Fibroblast of lung (primary cell): ENCODE results near the gene SH3BP4.

Experiments used
- EZH2 ChIP-seq: IDR thresholded peaks from 2 replicates; pipeline ENCODE4 v1.5.1; 2012; ENCODE audit warnings: low read length, control low read depth, mild to moderate bottlenecking; ENCODE audit errors: missing control alignments
- TF ChIP-seq, protein P1 (sequence below), 2 donors: IDR thresholded peaks in 1 of 2; conservative IDR thresholded peaks in 1 of 2; 1 replicate in 1 of 2; 2 replicates in 1 of 2; pipeline ENCODE4 v1.5.1; 2011 to 2012; ENCODE audit warnings: low read length in 2 of 2, control low read depth in 1 of 2, inconsistent platforms in 1 of 2, low read depth in 1 of 2, mild to moderate bottlenecking in 1 of 2

DNA sequence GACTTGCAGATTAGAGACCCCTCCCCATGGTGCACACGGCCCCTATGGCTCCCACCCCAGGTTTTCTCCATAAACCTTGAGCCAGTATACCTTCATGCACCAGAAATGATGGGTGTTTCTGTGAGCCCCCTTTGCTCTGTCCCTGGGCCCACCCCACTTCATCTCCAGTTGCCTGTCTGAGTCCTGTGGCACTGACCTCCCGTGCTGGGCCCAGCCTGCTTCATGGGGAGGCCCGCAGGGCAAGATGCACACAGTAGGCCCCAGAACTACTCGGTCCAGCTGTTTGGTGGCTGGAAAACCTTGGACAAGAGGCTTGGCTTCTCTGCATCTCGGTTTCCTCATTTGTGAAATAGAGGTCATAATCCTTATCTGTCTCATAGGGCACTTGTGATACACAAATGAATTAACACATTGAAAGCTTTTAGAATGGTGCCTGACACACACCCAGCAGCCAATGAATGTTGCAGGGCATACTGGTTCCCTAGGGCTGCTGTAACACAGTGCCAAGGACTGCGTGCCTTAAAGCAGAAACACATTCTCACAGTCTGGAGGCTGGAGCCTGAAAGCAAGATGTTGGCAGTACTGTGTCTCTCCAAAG lies 58.4 kb downstream of the SH3BP4 start:
- TF ChIP-seq, protein P1, sequence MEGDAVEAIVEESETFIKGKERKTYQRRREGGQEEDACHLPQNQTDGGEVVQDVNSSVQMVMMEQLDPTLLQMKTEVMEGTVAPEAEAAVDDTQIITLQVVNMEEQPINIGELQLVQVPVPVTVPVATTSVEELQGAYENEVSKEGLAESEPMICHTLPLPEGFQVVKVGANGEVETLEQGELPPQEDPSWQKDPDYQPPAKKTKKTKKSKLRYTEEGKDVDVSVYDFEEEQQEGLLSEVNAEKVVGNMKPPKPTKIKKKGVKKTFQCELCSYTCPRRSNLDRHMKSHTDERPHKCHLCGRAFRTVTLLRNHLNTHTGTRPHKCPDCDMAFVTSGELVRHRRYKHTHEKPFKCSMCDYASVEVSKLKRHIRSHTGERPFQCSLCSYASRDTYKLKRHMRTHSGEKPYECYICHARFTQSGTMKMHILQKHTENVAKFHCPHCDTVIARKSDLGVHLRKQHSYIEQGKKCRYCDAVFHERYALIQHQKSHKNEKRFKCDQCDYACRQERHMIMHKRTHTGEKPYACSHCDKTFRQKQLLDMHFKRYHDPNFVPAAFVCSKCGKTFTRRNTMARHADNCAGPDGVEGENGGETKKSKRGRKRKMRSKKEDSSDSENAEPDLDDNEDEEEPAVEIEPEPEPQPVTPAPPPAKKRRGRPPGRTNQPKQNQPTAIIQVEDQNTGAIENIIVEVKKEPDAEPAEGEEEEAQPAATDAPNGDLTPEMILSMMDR (conservative IDR thresholded peaks at IDR 0.05 in 1 of 2, IDR thresholded peaks at IDR 0.05 in 1 of 2; ENCODE audit: low read depth in 1 of 2, low read length in 2 of 2), result no peak
- no peak for TF ChIP-seq EZH2
